ENCODE results near the gene ZNF652.
A peak's percentile ranks its signal among the peaks of the same experiment; 100 is the strongest.

DNA sequence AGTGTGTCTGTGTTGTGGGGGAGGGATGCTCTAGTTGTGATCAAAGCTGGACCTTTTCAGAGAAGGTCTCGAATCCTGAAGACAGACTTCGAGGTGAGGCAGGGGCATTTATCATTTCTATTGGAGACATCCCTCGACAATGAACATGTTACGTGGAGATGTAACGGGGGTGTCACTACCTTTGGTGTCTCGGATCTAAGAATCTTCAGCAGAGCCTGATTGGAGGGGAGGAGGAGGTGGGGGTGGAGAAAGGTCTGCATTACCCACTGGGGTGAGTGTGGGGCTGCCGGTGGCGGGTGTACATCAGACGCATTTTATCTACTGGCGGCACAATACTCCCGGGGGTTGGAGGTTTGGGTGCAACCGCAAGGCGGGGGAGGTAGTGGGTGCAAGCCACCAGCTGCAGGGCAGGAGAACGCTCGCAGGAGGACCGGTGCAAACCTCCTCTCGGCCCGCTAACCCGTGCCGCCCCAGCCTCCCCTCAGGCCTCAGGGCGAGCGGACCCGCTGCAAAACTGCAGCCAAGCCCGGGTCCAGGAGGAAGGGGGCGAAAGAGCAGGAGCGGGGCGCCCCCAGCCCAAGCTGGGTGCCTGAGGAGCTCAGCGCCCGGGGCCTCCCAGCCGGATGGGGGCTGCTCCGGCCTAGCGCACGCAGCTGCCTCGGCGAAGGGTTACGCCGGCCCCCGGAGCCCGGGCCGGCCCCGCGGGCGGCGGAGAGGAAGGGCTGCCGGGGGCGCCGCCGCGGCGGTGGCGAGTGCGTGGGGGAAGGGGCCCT lies 735 bp downstream of the ZNF652 start:
- TF ChIP-seq, protein P1, sequence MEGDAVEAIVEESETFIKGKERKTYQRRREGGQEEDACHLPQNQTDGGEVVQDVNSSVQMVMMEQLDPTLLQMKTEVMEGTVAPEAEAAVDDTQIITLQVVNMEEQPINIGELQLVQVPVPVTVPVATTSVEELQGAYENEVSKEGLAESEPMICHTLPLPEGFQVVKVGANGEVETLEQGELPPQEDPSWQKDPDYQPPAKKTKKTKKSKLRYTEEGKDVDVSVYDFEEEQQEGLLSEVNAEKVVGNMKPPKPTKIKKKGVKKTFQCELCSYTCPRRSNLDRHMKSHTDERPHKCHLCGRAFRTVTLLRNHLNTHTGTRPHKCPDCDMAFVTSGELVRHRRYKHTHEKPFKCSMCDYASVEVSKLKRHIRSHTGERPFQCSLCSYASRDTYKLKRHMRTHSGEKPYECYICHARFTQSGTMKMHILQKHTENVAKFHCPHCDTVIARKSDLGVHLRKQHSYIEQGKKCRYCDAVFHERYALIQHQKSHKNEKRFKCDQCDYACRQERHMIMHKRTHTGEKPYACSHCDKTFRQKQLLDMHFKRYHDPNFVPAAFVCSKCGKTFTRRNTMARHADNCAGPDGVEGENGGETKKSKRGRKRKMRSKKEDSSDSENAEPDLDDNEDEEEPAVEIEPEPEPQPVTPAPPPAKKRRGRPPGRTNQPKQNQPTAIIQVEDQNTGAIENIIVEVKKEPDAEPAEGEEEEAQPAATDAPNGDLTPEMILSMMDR (IDR thresholded peaks at IDR 0.05), result peak in 1 of 5 experiments; percentile 12
- TF ChIP-seq EP300 (IDR thresholded peaks at IDR 0.05) (no peak), POLR2A (IDR thresholded peaks at IDR 0.05) (no peak)
